Inflammatory macrophage treated with lipopolysaccharide for 1 hour (primary cell): Measurements from ENCODE around the gene RABGGTB.
"Not testable (repeated sequence)": the region's sequence is repeated elsewhere in the genome, so short reads cannot be mapped to it uniquely, and the experiment has no call there.

ENCODE experiments used
- DNase-seq, 2 donors: peaks; one replicate each; pipeline ENCODE4 v3.0.0-alpha.2; 2020 to 2022

The RABGGTB gene

GRCh38 chr1:75785983-75786853, at the start of gene RABGGTB:
RABGGTB (plus strand) TSS chr1:75786256; CDS start chr1:75786272, 16 bp downstream.
- peak; percentile 90 to 97 for DNase-seq

- DNase-seq, result peak in 1 of 2 donors; percentile 53
Measured at GRCh38 chr1:75742047-75742625, 43.9 kb upstream of the RABGGTB start.

GRCh38 chr1:75745276-75745675, 40.8 kb upstream of the RABGGTB start:
- peak; percentile 56 to 82 for DNase-seq

- not testable (repeated sequence) for DNase-seq
Measured at GRCh38 chr1:75757210-75757609, 28.8 kb upstream of the RABGGTB start.

- not testable (repeated sequence) for DNase-seq
Measured at GRCh38 chr1:75758543-75758942, 27.5 kb upstream of the RABGGTB start.

- no peak for DNase-seq
Measured at GRCh38 chr1:75764057-75764655, 21.9 kb upstream of the RABGGTB start.

GRCh38 chr1:75765697-75766355, 20.2 kb upstream of the RABGGTB start:
- no peak for DNase-seq

GRCh38 chr1:75768016-75768415, 18.0 kb upstream of the RABGGTB start:
- DNase-seq, result no peak

- DNase-seq, result no peak
Measured at GRCh38 chr1:75770761-75771160, 15.3 kb upstream of the RABGGTB start.

GRCh38 chr1:75771978-75772377, 14.1 kb upstream of the RABGGTB start:
- no peak for DNase-seq

- not testable (repeated sequence) for DNase-seq
Measured at GRCh38 chr1:75777812-75778211, 8.2 kb upstream of the RABGGTB start.

- not testable (repeated sequence) for DNase-seq
Measured at GRCh38 chr1:75778694-75779093, 7.4 kb upstream of the RABGGTB start.

- not testable (repeated sequence) for DNase-seq
Measured at GRCh38 chr1:75780183-75780582, 5.9 kb upstream of the RABGGTB start.

- not testable (repeated sequence) for DNase-seq
Measured at GRCh38 chr1:75783920-75784319, 2.1 kb upstream of the RABGGTB start.

GRCh38 chr1:75785320-75785982, 605 bp upstream of the RABGGTB start:
- no peak for DNase-seq

GRCh38 chr1:75786901-75787493, 941 bp downstream of the RABGGTB start:
- DNase-seq, result no peak

GRCh38 chr1:75787524-75787923, 1.5 kb downstream of the RABGGTB start:
- DNase-seq, result no peak

GRCh38 chr1:75789988-75790387, 3.9 kb downstream of the RABGGTB start:
- no peak for DNase-seq

GRCh38 chr1:75791022-75791421, 5.0 kb downstream of the RABGGTB start:
- peak; percentile 3 to 15 for DNase-seq

- no peak for DNase-seq
Measured at GRCh38 chr1:75792091-75792490, 6.0 kb downstream of the RABGGTB start.

- no peak for DNase-seq
Measured at GRCh38 chr1:75794382-75794781, 8.3 kb downstream of the RABGGTB start.

- DNase-seq, result no peak
Measured at GRCh38 chr1:75795703-75796193, 9.7 kb downstream of the RABGGTB start.
